ENCODE measurements around the gene MED12L. TPM values are rescaled to one million over a fixed set of nuclear protein-coding genes. Genes with fewer than 3 reads are reported as not detected.
A peak's percentile ranks its signal among the peaks of the same experiment; 100 is the strongest.

Gene MED12L
- total RNA-seq, 1 donor from 2014 or later = 1.3 TPM

DNA sequence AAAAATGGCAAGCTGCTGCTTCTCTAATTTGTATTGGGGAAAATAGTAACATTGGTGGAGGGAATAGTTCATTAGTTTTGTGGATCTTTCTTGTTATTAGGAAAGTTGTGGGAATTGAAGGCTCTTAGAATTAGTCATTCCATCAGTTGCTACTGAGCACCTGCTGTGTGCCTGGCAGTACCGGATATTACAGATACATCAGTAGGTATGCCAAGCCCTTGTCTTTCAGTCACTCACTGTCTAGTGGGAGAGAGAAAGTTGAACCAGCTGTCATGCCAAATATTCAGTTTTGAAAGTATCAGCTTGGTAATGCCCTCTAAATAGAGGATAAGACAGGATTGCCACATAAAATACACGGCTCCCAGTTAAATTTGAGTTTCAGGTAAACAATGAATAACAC is 342.9 kb downstream of the MED12L start:
- H3K27me3 ChIP-seq (ENCODE audit: control insufficient read depth, insufficient read depth, low read length) = no peaks in the 10 kb centered on the region
- TF ChIP-seq, protein P1, sequence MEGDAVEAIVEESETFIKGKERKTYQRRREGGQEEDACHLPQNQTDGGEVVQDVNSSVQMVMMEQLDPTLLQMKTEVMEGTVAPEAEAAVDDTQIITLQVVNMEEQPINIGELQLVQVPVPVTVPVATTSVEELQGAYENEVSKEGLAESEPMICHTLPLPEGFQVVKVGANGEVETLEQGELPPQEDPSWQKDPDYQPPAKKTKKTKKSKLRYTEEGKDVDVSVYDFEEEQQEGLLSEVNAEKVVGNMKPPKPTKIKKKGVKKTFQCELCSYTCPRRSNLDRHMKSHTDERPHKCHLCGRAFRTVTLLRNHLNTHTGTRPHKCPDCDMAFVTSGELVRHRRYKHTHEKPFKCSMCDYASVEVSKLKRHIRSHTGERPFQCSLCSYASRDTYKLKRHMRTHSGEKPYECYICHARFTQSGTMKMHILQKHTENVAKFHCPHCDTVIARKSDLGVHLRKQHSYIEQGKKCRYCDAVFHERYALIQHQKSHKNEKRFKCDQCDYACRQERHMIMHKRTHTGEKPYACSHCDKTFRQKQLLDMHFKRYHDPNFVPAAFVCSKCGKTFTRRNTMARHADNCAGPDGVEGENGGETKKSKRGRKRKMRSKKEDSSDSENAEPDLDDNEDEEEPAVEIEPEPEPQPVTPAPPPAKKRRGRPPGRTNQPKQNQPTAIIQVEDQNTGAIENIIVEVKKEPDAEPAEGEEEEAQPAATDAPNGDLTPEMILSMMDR (IDR thresholded peaks at IDR 0.05; ENCODE audit: insufficient read depth, low read length, poor library complexity, severe bottlenecking) = no peak
- DNase-seq (ENCODE audit: low read depth) = no peak
- H3K36me3 ChIP-seq (ENCODE audit: control insufficient read depth, insufficient read depth, low read length) = no peaks in the 10 kb centered on the region
- no peak overlapping the region for H3K4me3 ChIP-seq (ENCODE audit: low read depth, low read length)

DNA sequence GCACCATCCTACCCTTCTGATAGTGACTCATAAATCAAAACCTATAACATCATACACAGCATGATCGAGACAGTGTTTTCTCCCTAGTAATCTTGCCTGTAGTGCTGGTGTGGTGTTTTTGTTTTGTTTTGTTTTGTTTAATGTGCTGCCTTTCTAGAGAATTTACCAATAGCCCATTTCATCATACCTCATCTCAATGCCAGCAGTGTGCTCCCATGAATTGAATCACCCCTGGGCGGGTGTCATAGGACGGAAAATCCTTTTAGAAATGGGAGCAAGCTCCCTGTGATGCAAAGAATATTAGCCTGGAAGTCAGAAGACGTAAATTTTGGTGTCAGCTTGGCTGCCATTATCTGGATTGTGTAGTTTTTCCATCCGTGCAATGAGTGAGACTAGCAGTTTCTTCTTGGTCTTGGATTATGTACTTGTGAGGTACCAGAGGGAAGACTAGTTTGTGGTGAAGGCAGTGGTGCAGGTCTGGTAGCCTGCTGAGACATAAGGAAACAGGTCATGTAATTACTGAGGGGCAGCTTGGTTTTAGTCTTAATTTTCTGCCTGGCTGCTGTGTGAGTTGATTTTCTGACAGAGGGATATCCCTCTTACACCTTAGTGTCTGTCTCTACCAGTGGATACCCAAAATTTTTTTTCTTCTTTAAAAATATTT is 345.5 kb downstream of the MED12L start:
- Histone ChIP-seq H3K4me3 (ENCODE audit: low read depth, low read length) (no peak overlapping the region), H3K36me3 (ENCODE audit: control insufficient read depth, insufficient read depth, low read length) (no peaks in the 10 kb centered on the region), H3K27me3 (ENCODE audit: control insufficient read depth, insufficient read depth, low read length) (no peaks in the 10 kb centered on the region)
- TF ChIP-seq, protein P1 (IDR thresholded peaks at IDR 0.05; ENCODE audit: insufficient read depth, low read length, poor library complexity, severe bottlenecking) = no peak
- no peak for DNase-seq (ENCODE audit: low read depth)

DNA sequence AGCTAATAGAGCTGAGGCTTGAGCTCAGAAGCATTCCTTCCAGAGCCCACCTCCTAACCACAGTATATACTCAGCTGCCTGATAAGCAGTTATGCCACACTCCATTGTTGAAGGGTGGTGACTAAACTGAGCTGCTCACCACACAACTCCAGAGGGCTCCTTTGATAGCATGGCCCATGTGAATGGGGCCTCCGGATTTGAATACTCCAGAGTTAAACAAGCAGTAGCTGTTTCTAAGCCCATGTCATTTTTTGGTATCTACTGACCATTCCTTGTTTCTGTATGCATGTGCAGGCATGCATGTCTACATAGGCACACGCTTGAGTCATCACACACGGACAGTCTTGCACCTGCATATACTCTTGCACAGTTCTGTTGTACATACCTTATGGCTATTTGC is 346.5 kb downstream of the MED12L start:
- TF ChIP-seq, protein P1 (IDR thresholded peaks at IDR 0.05; ENCODE audit: insufficient read depth, low read length, poor library complexity, severe bottlenecking) = no peak

DNA sequence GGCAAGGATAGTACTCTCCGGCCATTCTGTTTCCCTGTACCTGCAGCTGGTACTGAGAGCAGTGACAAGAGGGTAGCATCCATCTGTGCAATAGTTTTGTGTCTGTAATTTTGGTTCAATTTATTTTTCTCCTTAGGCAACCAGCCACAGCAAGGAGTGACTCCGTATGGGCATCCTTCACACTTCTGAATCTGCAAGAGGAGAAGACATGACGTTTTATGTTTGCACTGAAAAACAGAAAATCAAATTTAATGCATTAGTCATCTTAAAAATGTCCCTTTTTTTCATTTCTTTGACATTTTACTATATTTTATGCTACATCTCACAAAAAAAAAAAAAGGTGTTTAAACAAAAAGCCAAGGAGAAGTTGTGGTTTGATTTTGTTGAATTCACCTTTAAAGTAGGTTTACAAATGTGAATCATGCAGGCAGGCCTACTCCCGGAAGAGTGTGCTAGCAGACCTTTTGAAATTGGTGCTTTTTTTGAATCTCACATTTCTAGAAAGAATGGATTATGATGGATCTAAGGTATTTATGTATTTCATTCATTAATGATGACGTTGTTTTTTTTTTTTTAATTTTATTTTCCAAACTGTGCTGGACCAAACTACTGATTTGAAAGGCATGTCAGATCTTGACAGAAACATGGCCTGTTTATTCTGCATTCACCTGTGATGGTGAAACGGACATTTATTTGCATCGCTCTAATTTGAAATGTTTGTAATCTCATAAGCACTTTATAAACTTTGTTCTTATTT is 347.3 kb downstream of the MED12L start:
- no peak for DNase-seq (ENCODE audit: low read depth)
- H3K36me3 ChIP-seq (ENCODE audit: control insufficient read depth, insufficient read depth, low read length) = no peaks in the 10 kb centered on the region
- TF ChIP-seq, protein P1 (IDR thresholded peaks at IDR 0.05; ENCODE audit: insufficient read depth, low read length, poor library complexity, severe bottlenecking) = no peak
- no peak overlapping the region for H3K4me3 ChIP-seq (ENCODE audit: low read depth, low read length)
- H3K27me3 ChIP-seq (ENCODE audit: control insufficient read depth, insufficient read depth, low read length) = no peaks in the 10 kb centered on the region

More for the DNA sequence above, 346.5 kb downstream of the MED12L start:
- H3K36me3 ChIP-seq (ENCODE audit: control insufficient read depth, insufficient read depth, low read length) = no peaks in the 10 kb centered on the region
- no peak overlapping the region for H3K4me3 ChIP-seq (ENCODE audit: low read depth, low read length)
- peak; percentile 82 for DNase-seq (ENCODE audit: low read depth)
- no peaks in the 10 kb centered on the region for H3K27me3 ChIP-seq (ENCODE audit: control insufficient read depth, insufficient read depth, low read length)

DNA sequence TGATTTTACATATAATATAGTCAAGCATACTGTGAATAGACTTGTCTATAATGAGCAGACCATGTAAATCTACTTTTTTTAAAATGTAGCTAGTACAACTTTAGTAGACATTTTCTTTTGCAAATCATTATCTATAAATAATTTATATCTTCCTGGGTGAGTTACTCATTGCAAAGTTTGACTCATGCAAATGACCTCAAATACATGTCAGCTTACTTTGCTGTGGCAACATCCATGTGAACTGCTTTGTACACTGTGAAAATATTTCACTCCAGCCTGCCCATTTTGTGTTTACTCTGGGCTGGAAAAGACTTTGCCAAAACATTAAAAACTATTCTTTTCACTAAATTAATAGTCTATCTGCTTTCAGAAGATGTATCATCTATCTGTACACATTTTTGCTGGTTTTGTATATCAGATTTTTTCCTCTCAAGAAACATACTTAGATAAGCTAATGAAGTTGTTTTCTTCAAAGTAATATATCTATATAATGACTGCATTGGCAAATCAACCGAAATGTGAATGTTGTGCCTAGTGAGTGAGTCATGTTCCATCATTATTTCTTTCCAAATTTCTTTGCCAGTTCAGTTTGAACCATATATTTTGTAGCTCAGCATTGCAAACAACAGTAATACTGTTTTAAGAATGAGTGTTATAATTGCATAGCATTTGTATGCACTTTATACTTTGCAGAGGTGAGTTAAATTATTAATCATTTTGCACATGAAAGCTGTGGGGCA is 348.9 kb downstream of the MED12L start:
- TF ChIP-seq, protein P1 (IDR thresholded peaks at IDR 0.05; ENCODE audit: insufficient read depth, low read length, poor library complexity, severe bottlenecking) = no peak
- DNase-seq (ENCODE audit: low read depth) = peak; percentile 75
- H3K4me3 ChIP-seq (ENCODE audit: low read depth, low read length) = no peak overlapping the region

More for the DNA sequence above, 348.9 kb downstream of the MED12L start:
- Histone ChIP-seq H3K36me3 (ENCODE audit: control insufficient read depth, insufficient read depth, low read length) (no peaks in the 10 kb centered on the region), H3K27me3 (ENCODE audit: control insufficient read depth, insufficient read depth, low read length) (no peaks in the 10 kb centered on the region)

All from kidney epithelial cell (primary cell).